Neuron (in vitro differentiated cells): ENCODE measurements around the gene PCDH9.

Experiments
- H2AFZ ChIP-seq: one replicate; pipeline ENCODE4 v1.6.1; 2013; ENCODE audit warnings: low read depth, mild to moderate bottlenecking, inconsistent platforms, low read length, moderate library complexity
- H3K27me3 ChIP-seq: one replicate; pipeline ENCODE4 v1.6.1; 2013; ENCODE audit warnings: low read length; ENCODE audit not compliant: insufficient read depth
- H3K36me3 ChIP-seq: one replicate; pipeline ENCODE4 v1.6.1; 2013; ENCODE audit warnings: low read length; ENCODE audit not compliant: insufficient read depth
- H3K4me1 ChIP-seq: one replicate; pipeline ENCODE4 v1.6.1; 2013; ENCODE audit warnings: low read length; ENCODE audit not compliant: insufficient read depth
- H3K4me3 ChIP-seq: 2 replicates; pipeline ENCODE4 v1.5.1; 2013; ENCODE audit warnings: mild to moderate bottlenecking, low read length, moderate library complexity
- H3K9me3 ChIP-seq: one replicate; pipeline ENCODE4 v1.6.1; 2013; ENCODE audit warnings: low read length

Gene PCDH9

GRCh38 chr13:66446413-66446812 lies 783.7 kb downstream of the PCDH9 start:
- Histone ChIP-seq H3K36me3 (no peaks in the 10 kb centered on the region), H3K9me3 (no peaks in the 10 kb centered on the region), H3K4me1 (no peaks in the 10 kb centered on the region), H3K4me3 (no peak overlapping the region), H2AFZ (no peak overlapping the region), H3K27me3 (no peaks in the 10 kb centered on the region)

DNA sequence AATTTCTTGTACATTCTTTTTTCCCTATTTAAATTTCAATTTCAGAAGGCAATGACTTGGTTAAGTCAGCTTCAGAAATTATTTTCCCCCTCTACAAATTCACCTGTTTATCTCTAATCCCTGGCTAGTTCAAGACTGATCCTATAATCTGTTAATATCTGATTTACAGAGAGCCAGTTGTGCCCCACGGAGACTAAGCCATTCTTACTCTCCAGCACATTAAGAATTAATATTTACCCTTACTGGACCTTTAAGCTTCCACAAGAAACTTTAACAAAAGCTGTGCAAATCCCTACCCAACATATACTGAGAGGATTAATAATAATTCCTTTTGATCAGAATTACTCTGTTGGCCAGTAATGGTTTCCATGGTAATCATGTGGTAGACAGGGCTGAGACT lies 786.2 kb downstream of the PCDH9 start:
- no peaks in the 10 kb centered on the region for H3K4me1 ChIP-seq
- no peaks in the 10 kb centered on the region for H3K36me3 ChIP-seq
- H3K27me3 ChIP-seq, result no peaks in the 10 kb centered on the region
- H2AFZ ChIP-seq, result no peak overlapping the region
- H3K9me3 ChIP-seq, result no peaks in the 10 kb centered on the region
- H3K4me3 ChIP-seq, result no peak overlapping the region

DNA sequence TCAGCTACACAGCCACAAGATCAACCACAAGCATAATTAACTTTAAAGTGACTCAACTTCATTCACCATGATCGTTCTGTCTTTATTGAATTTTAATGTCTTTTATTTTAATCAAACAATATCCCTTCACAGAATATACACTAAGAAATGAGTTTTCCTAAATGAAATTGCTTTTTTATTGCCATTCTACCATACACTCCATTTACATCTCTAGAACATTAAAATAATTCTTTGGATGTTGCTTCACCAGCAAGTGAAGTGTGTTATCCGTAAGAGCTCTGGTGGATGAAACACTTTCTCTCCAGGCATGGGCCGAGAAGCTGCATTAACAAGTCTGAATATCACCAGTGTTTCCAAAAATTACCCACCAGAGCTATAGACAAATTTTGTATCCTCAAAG lies 789.2 kb downstream of the PCDH9 start:
- no peak overlapping the region for H3K4me3 ChIP-seq
- H3K36me3 ChIP-seq, result no peaks in the 10 kb centered on the region
- H3K27me3 ChIP-seq, result no peaks in the 10 kb centered on the region
- no peaks in the 10 kb centered on the region for H3K9me3 ChIP-seq
- no peak overlapping the region for H2AFZ ChIP-seq
- no peaks in the 10 kb centered on the region for H3K4me1 ChIP-seq

DNA sequence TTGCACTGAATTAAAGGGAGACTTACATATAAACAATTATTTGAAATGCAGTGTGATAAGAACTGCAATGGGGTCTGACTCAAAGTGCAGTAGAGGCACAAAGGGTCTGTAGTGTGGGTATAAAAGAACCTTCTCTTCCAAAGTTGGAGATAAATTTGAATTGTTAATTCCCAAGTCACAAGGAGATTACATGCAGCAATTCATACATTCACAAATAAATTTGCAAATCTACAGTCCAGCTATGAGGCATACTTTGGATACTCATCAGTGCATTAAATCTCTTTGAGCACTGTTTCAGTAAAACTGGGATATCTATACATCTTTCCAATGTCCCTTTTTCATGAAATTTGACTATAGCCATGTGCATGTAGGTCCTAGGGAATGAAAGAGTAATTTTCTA lies 799.4 kb downstream of the PCDH9 start:
- Histone ChIP-seq H3K4me3 (no peak overlapping the region), H2AFZ (no peak overlapping the region), H3K4me1 (no peaks in the 10 kb centered on the region), H3K9me3 (no peaks in the 10 kb centered on the region), H3K27me3 (no peaks in the 10 kb centered on the region), H3K36me3 (no peaks in the 10 kb centered on the region)

DNA sequence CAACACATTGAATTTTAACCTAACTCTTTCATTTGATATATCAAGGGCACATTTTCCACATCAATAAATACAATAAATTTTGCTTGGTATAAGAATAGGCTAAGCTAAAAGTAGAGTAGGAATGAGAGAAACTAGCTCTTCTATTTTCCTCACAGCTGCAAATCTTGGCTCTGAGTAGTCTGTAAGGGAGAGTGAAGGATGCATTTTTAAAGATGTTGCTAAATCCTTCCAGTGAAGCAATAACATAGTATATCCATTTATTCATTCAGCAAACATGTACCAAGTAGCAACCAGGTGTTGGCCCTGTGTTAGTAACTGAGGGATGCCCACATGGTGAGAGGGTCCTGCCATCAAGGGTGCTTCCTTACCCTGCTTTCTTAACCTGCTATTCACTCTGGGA lies 799.9 kb downstream of the PCDH9 start:
- H3K27me3 ChIP-seq, result no peaks in the 10 kb centered on the region

DNA sequence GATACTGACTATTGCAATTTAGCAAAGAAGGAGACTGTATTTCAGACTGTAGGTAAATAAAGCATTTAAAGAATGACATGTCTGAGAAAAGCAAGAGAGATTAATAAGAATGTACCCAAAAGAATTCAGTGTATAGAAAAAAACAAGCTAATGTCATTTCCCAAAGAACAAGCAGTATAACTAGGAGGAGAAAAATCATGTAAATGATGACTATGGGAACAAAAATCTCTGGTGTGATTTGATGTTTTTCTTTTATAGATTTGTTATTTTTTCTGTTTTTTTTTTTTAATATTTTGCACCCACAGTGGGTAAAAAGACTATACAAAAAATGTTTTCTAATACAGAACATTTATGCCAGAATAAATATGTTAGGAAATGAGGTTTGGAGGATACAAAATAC lies 801.0 kb downstream of the PCDH9 start:
- Histone ChIP-seq H3K9me3 (no peaks in the 10 kb centered on the region), H3K36me3 (no peaks in the 10 kb centered on the region), H3K4me1 (no peaks in the 10 kb centered on the region), H3K4me3 (no peak overlapping the region), H2AFZ (no peak overlapping the region), H3K27me3 (no peaks in the 10 kb centered on the region)

More for the DNA sequence above, 799.9 kb downstream of the PCDH9 start:
- Histone ChIP-seq H3K4me1 (no peaks in the 10 kb centered on the region), H3K4me3 (no peak overlapping the region), H3K9me3 (no peaks in the 10 kb centered on the region), H3K36me3 (no peaks in the 10 kb centered on the region), H2AFZ (no peak overlapping the region)

DNA sequence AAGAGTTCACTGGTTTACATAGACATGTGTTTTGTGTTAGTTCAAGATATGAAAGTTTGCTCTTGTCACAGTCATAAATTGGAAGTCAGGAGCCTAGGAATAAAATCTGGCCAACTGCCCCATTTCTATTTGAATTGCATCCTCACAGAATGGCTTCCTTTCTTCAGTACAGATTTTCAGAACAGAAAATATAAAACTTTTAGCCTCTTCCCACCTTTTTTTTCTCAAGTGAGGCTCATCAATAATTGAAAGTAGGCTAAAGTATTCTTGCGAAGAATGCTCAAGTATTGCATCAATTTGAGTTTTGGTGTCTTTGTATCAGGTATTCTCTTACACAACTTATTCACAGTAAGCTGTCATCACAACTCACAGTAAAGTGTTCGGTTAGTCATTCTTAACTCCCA lies 802.7 kb downstream of the PCDH9 start:
- H2AFZ ChIP-seq, result no peak overlapping the region
- H3K9me3 ChIP-seq, result no peaks in the 10 kb centered on the region
- no peak overlapping the region for H3K4me3 ChIP-seq
- no peaks in the 10 kb centered on the region for H3K27me3 ChIP-seq
- H3K36me3 ChIP-seq, result no peaks in the 10 kb centered on the region
- no peaks in the 10 kb centered on the region for H3K4me1 ChIP-seq

DNA sequence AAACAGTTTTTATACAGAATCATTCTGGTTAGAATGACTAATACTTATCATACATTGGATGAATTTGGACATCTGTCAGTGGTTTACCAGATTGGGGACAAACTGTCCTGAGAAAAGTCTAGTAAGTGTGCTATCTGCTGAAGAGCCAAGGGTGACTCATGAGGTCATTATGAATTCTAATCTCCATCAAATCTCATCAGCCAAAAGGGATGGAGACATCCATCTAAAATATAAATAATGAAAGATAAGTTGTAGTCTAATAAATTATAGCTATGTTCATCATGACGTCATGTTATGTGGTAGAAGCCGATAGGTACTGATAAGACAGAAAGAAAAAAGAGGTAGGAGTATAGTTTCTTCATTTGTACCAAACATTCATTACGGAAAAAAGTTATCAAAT lies 804.4 kb downstream of the PCDH9 start:
- H3K9me3 ChIP-seq, result no peaks in the 10 kb centered on the region
- H3K36me3 ChIP-seq, result no peaks in the 10 kb centered on the region
- H3K4me3 ChIP-seq, result no peak overlapping the region
- no peaks in the 10 kb centered on the region for H3K27me3 ChIP-seq
- H2AFZ ChIP-seq, result no peak overlapping the region
- H3K4me1 ChIP-seq, result no peaks in the 10 kb centered on the region

GRCh38 chr13:66424422-66424821 lies 805.7 kb downstream of the PCDH9 start:
- H3K4me3 ChIP-seq, result no peak overlapping the region
- no peaks in the 10 kb centered on the region for H3K27me3 ChIP-seq
- no peaks in the 10 kb centered on the region for H3K9me3 ChIP-seq
- H3K4me1 ChIP-seq, result no peaks in the 10 kb centered on the region
- H2AFZ ChIP-seq, result no peak overlapping the region
- no peaks in the 10 kb centered on the region for H3K36me3 ChIP-seq

- Histone ChIP-seq H3K9me3 (peaks cover 2% of the 10 kb centered on the region), H3K4me1 (peaks cover 2% of the 10 kb centered on the region), H3K36me3 (no peaks in the 10 kb centered on the region), H2AFZ (no peak overlapping the region), H3K27me3 (no peaks in the 10 kb centered on the region), H3K4me3 (no peak overlapping the region)
Measured at GRCh38 chr13:66415444-66415843, 814.7 kb downstream of the PCDH9 start.

GRCh38 chr13:66414066-66414800 lies 815.9 kb downstream of the PCDH9 start:
- Histone ChIP-seq H3K36me3 (no peaks in the 10 kb centered on the region), H3K27me3 (no peaks in the 10 kb centered on the region), H3K9me3 (peaks cover 2% of the 10 kb centered on the region), H2AFZ (no peak overlapping the region), H3K4me1 (peaks cover 5% of the 10 kb centered on the region), H3K4me3 (no peak overlapping the region)

DNA sequence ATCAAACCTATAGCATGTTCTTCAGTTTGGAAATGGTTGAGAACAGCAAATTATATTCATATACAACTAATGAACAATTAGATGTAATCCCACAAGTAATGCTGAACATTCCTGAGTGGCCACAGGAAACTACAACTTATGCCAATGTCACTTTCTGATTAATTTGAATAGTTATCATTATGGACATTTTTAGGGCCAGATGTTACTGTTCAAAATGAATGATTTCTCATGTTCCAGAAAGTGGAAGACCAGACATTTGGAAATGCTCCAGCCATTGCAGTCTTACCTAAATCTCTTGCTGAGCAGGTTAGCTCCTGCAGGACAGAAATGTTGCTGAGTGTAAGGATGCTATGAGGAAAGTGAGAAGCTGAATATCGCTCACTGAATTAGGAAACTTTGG lies 819.8 kb downstream of the PCDH9 start:
- Histone ChIP-seq H2AFZ (no peak overlapping the region), H3K27me3 (no peaks in the 10 kb centered on the region), H3K4me3 (no peak overlapping the region), H3K36me3 (no peaks in the 10 kb centered on the region), H3K9me3 (no peaks in the 10 kb centered on the region), H3K4me1 (peaks cover 39% of the 10 kb centered on the region)

GRCh38 chr13:66409542-66409941 lies 820.6 kb downstream of the PCDH9 start:
- no peaks in the 10 kb centered on the region for H3K36me3 ChIP-seq
- H3K4me3 ChIP-seq, result no peak overlapping the region
- no peaks in the 10 kb centered on the region for H3K27me3 ChIP-seq
- no peak overlapping the region for H2AFZ ChIP-seq
- H3K4me1 ChIP-seq, result peaks cover 39% of the 10 kb centered on the region
- no peaks in the 10 kb centered on the region for H3K9me3 ChIP-seq

GRCh38 chr13:66407128-66407527 lies 823.0 kb downstream of the PCDH9 start:
- Histone ChIP-seq H2AFZ (peak overlapping the region; percentile 38), H3K27me3 (no peaks in the 10 kb centered on the region), H3K4me1 (peaks cover 39% of the 10 kb centered on the region), H3K36me3 (no peaks in the 10 kb centered on the region), H3K9me3 (no peaks in the 10 kb centered on the region), H3K4me3 (no peak overlapping the region)
